NCI-H2081 (cell line): ENCODE results near the gene TEX101.

Experiments
- DNase-seq, 2 experiments: peaks; one replicate each; lab custom pipeline; 2025; lab: John Stamatoyannopoulos, UW

TEX101 gene

DNA sequence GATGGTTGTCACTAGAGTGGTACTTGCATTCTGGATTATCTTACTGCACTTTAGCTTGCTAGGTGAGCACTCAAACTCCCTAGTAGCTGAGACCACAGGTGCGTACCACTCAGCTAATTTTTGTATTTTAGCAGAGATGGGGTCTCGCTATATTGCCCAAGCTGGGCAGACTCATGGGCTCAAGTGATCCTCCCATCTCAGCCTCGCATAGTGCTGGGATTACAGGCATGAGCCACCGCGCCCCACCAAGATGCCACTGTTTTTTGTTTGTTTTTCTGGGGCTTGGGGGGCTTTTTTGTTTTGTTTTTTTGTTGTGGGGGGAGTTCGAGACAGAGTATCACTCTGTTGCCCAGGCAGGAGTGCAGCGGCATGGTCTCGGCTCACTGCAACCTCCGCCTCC is 33.0 kb downstream of the TEX101 start:
- no peak for DNase-seq

DNA sequence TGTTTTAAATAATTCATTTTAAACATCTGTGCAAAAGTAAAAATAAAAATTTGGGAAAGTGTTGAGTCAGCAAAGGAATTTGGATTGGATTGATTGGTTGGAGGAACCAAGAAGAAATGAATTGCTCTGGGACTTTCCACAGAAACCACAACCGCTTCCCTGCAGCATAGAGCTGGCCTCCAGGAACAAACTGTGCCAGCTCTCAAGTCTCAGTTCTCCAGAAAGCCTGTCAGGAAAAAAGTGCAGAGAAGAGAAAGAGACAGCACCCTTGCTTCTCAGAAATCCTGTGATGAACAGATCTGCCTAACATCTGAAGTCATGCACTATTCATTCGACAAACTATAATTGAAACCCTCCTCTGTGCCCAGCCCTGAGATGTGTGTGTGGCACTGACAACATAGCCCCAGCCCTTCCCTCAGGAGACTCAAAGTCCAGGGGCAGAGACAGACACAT is 35.9 kb downstream of the TEX101 start:
- DNase-seq, result no peak

DNA sequence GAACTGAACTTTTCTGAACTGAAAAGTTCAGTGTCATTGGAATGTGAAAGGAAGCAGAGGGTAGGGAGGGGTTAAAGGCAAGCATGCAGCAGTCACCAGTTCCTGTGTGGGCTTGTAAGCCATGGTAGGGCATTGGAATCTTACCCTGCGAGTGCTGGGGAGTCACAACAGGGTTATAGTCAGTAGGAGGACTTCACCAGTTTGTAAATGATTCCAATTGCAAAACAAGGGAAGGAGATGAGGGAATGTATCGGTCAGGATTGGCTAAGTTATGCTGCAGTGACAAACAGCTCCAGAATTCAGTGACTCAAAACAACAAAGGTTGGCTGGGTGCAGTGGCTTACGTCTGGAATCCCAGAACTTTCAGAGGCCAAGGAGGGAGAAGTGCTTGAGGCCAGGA is 37.9 kb downstream of the TEX101 start:
- DNase-seq, result no peak

DNA sequence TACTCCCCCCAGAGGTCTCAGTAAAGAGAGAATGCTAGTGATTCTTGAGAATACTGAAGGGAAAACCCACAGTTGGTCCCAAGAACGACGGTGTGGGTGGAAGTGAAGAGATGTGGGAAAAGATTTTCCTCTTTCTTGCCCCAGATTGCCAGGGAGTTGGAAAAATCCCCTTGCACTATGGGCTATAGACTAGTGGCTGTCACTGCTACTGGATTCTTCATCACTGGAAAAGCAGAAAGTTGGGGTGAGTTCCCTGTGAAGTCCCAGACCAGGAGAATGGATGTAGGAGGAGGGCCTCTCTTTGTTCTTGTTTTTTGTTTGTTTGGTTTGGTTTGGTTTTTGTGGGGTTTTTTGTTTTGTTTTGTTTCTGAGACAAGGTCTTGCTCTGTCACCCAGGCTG is 39.3 kb downstream of the TEX101 start:
- DNase-seq, result no peak

DNA sequence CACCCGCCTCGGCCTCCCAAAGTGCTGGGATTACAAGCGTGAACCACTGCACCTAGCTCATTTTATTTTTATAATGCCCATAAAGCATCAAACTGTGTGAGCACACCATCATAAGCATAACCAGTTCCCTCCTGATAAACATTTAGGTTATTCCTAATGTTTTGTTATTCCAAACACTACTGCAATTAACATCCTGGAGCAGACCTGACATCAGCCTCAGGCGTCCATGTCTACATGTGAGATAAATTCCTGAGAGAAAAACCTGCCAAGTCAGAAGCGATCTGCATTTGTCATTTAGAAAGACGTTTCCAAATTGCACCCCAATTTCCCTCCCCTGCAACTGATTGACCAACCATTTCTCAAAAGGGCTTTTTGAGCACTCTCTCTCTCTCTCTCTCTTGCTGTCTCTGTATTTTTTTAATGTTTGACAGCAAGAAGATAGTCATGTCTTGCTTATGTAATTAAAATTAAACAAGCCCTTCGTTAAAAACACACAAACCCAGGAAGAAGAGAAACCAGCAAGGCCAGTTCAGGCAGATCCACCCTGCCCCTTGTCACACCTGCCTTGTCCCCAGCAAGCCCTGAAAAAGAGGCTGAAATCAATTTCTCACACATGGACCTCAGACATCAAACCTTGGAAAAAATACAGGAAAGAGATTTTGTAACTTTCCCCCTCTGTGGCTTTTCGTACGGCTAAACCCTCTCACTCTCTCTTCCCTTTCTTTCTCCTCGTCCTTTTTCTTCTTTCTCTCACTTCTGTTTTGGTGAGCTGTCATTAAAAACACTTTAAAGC is 40.8 kb downstream of the TEX101 start:
- DNase-seq, result peak in 1 of 2 experiments; percentile 2

DNA sequence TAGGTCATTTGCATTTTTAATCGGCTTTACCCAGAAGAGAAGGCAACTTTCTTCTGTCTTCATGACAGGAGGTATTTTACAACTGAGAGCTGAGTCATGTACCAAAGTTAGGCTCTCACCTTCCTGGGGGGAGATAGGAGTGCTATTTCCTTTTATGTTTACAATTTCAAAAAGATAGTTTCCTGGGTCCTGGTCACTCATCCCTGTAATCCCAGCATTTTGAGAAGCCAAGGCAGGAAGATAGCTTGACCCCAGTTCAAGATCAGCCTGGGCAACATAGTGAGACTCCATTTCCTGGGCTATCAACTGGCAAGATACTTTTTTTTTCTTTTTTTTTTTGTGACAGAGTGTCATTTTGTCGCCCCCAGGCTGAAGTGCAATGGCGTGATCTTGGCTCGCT is 43.1 kb downstream of the TEX101 start:
- no peak for DNase-seq

DNA sequence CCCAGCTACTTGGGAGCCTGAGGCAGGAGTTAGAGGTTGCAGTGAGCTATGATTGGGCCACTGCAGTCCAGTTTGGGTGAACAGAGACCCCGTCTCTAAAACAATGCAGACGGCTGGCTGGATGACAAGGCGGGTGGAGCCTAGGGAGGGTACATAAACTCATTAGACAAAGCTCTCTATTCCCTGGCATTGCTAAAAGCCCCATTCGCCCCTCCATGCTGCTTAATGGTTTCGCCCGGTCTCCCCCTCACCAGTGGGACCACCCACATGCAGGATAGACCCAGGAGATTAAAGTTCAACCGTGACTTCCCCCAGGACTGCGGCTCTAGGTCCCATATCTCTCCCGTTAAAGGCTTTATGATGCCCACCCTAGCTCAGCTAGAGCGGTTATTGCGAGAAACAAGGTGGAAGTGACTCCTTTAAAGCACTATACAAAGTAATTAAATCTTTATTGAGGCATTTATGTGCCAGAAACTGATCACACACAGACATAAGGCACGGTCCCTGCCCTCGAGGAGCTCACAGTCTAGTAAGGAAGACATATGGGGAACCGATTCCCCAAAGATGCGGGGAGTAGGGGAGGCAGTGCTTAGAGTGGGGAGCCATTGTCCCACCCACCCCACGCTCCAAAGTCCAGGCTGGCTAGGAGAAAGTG is 45.8 kb downstream of the TEX101 start:
- no peak for DNase-seq

DNA sequence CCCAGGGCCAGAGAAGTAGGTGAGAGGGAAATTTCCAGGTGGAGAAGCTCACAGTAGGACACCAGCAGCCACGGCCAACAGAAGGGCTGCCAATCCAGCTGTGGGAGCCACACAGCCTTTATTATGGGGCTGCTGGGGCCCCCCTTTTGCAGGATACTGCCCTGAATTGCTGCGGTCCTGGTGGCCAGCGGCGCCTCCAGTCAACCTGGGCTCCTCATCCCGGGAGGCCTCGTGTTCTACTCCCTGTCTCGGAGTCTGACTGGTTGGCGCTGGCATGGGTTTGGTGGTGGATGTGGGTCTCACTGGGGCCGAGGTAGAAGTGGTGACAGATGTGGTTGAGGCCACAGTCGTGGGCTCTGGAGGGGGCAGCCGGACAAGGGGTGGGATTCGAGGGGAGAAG is 46.6 kb downstream of the TEX101 start:
- no peak for DNase-seq

DNA sequence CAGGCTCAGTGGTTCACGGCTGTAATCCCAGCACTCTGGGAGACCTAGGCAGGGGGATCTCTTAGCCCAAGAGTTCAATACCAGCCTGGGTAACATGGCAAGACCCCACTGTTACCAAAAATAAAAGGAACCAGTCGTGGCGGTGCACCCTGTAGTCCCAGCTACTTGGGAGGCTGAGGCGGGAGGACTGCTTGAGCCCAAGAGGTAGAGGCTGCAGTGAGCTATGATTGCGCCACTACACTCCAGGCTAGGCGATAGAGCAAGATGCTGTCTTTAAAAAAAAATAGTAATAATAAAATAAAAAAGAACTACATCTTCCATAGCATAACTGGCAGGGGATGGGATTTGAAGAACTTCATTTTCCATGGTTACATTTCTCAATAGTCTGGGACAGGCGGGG is 47.7 kb downstream of the TEX101 start:
- no peak for DNase-seq

DNA sequence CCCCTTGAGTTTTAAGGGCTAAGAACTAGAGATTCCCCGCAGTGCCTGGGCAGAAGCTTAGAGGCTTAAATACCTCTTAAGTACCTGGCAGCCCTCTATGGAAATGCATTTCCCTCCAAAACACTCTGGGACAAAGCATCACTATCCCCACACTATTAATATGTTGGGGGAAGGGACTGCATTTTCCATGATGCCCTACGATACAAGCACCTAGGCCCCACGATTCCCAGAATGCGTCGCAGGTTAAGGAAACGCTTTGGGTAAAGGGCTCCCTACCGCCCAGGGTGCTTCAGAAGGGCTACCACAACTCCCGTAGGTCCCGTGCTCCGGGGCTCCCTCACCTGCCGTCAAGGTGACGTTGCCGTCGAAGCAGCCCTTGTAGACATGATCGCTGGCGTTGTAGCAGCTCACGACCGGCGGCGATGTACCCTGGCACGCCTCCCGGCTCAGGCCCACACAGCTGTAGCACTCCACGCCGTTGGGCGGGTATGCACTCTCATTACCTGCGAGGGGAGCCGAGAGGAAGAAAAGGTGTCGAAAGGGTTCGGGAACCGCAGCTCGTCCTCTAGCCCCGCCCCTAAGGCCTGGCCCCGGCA is 48.2 kb downstream of the TEX101 start:
- no peak for DNase-seq

DNA sequence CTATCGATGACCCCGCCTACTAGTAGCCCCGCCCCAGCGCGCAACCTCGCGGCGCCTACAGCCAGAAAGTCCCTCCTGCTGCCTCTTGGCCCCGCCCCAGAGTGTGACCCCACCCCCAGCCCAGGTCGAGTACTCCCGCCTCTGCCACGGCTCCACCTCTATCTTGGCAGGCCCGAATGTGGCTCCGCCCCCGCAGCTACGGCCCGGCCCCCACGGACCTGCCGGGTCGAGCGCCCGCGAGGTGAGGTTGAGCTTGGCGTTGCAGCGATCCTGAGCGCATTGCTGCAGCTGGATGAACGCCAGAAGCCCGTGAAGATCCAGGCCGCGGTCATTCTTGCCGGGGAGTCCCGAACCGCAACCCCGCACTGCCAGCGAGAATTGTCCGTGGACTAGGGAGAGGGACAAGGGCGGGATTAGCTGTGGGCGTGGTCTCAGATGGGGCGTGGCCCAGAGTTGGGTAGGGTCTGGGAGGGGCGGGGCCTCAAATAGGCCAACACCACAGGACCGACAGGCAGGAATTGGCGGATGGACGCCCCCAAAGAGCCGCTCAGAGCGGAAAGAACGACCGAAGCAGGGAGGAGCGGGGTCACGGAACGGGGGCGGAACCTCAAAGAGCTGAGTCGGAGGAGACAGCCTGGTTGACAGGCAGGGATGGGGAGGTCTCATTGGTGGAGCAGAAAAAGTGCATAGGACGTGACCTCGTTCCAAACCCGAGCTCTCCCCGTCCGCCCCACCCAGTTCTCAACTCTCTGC is 48.9 kb downstream of the TEX101 start:
- DNase-seq, result peak; percentile 82 to 93

DNA sequence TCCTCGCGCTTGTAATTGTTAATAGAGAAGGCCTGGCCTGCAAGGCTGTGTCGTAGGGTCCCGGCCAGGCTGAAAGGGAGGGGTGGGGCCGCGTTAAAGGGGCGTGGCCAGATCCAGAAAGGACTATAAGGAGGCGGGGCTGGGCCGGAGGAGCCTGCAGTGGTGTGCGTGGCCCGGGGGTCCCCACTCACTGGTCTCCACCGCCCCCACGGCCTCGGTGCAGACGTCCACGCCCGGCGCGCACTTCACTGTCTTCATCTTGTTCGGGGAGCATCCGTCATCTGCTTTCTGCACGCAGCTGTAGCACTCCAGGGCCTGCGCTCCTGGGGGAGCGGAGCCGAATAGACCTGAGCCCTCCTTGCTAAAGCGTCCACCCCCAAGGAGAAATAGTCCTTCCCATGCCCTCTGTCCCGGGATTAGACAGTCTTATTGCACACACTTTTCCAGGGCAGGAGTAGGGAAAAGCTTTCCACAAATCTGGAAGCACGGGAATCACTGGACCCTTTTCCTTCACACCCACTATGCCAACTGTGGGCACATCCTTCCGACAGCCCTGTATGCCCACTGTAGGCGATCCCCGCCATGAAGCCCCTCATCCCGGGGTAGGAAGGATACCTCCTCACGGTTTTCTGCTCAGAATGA is 49.6 kb downstream of the TEX101 start:
- DNase-seq, result no peak

DNA sequence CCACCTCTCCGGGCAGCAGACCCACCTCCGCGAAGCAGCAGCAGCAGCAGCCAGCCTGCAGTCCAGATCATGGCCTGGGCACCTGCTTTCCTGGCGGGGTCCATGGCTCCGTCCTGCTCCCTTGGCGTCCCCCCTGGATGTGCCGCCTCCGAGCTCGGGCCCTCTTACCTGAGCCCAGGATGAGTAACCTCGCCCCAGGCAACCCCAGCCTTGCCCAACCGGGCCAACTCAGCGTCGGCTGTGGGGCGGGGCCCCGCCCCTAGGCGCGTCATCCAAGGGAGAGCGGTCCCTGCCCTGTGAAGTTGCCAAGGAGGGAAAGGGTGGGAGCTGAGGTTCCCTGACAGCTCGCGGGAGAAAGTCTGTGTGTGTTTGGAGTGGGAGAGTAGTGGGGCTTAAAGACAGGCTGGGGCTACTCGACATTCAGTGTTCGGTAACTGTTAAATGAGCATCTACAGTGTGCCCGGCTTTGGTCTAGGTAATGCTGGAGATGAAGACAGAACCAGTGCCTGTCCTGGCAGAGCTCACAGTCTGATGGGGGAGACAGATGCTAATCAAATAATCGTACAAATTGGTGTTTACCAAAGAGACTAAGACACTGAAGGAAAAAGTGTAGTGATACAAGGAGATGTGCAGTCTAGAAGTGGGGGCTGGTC is 50.9 kb downstream of the TEX101 start, which contains the start of gene LYPD3:
Gene LYPD3 (minus strand): TSS at position 141 of the 653 bp plus-strand sequence. CDS start 37 bp downstream, at position 104.
- no peak for DNase-seq

DNA sequence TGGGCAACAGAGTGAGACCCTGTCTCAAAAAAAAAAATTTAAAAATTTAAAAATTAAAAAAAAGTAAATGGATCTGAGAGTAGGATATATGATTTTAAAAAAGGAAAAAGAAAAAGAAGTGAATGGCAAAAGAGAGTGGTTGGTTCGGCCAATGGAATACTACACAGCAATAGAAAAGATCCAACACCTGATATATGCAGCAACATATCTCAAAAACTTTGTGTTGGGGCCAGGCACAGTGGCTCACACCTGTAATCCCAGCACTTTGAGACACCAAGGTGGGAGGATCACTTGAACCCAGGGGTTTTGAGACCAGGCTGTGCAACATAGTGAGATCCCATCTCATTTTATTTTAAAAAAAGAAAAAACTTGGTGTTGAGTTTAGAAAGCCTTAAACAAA is 52.1 kb downstream of the TEX101 start:
- no peak for DNase-seq

DNA sequence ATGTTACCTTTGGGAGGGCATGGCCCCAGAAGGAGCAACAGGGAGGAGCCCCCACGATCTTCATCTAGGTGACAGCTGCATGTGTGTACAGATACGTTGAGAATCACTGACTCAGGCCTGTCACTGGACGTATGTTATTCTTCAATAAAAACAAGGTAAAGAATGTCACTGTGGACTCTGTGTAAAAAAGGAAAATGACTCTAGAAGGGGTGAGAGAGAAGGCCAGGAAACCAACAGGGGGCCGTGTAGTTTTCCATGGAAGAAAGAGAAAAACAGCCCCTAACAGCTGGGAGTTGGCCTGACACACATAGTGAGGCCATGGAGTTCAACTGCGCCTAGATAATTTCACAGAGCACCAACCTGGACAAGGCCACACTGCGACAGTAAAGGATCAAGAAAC is 52.6 kb downstream of the TEX101 start:
- DNase-seq, result no peak

DNA sequence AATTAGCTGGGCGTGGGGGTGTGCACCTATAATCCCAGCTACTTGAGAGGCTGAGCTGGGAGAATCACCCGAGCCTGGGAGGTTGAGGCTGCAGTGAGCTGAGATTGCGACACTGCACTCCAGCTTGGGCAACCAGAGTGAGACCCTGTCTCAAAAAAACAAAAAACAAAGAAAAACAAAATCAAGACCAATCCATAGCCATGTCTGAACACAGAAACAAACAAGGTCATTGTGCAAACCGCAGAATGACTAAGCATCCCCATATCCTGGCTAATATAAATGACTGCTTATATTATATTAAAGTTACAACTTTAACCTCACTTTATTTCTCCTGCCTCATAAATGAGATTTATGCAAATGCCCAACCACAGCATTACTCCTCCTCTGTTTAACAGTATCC is 53.0 kb downstream of the TEX101 start:
- no peak for DNase-seq
